HUES48 (cell line): Measurements from ENCODE around the gene MBD3L2B.
"Not testable (repeated sequence)": the region's sequence is repeated elsewhere in the genome, so short reads cannot be mapped to it uniquely, and the experiment has no call there.

ENCODE experiments used
- H3K27ac ChIP-seq: one replicate; pipeline ENCODE4 v1.7.0; 2013; ENCODE audit warnings: low read depth, low read length, inconsistent platforms
- H3K27me3 ChIP-seq: 2 replicates; pipeline ENCODE4 v1.6.1; 2013; ENCODE audit warnings: mild to moderate bottlenecking, low read length; ENCODE audit not compliant: control insufficient read depth, insufficient read depth
- H3K36me3 ChIP-seq: 2 replicates; pipeline ENCODE4 v1.6.1; 2013; ENCODE audit warnings: low read length; ENCODE audit not compliant: control insufficient read depth, insufficient read depth
- H3K4me1 ChIP-seq: 2 replicates; pipeline ENCODE4 v1.6.1; 2013; ENCODE audit warnings: mild to moderate bottlenecking, low read length; ENCODE audit not compliant: control insufficient read depth, insufficient read depth
- H3K4me3 ChIP-seq: 2 replicates; pipeline ENCODE4 v1.5.1; 2013; ENCODE audit warnings: mild to moderate bottlenecking, low read depth, low read length
- H3K9ac ChIP-seq: 2 replicates; pipeline ENCODE4 v1.6.1; 2013; ENCODE audit warnings: mild to moderate bottlenecking, low read depth, low read length, moderate library complexity
- H3K9me3 ChIP-seq: 2 replicates; pipeline ENCODE4 v1.6.1; 2013; ENCODE audit warnings: low read length; ENCODE audit not compliant: control insufficient read depth, insufficient read depth

The MBD3L2B gene

DNA sequence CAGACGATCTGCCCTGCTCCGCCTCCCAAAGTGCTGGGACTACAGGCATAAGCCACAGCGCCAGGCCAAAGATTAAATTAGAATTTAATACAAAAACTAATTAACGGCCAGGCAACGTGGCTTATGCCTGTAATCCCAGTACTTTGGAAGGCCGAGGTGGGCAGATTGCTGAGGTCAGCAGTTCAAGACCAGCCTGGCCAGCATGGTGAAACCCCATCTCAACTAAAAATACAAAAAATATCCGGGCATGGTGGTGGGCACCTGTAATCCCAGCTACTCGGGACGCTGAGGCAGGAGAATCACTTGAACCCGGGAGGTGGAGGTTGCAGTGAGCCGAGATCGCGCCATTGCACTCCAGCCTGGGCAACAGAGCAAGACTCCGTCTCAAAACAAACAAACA, 34.4 kb upstream of the MBD3L2B start:
- not testable (repeated sequence) for H3K27ac ChIP-seq, H3K27me3 ChIP-seq, H3K4me3 ChIP-seq, H3K36me3 ChIP-seq, H3K9me3 ChIP-seq, H3K9ac ChIP-seq, H3K4me1 ChIP-seq

DNA sequence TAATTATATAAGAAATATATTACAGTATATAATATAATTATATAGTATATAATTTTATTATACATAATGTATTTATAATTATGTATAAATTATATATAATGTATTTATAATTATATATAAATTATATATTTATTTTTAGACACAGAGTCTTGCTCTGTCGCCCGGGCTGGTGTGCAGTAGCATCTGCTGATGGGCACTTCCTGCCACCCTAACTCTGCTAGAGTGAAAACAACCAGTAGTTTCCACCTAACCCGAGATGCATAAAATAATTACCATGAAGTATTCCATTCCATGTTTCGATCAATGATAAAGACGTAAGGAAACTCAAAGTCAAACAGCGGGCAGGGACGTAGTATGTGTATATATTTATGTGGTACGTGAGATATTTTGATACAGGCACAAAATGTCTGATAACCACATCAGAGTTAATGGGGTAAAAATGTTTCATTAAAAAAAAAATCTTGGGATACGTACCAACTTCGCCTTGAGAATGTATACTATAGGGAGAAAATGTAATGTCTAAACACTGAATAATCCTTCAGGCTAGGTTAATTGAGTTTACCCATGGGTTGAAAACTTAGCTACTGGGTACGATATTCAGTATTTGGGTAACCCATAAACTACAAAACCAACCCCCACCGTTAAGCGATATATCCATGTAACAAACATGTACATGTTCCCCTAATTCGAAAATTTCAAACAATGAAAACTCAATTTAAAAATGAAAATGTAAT, 33.6 kb upstream of the MBD3L2B start:
- not testable (repeated sequence) for H3K9me3 ChIP-seq, H3K36me3 ChIP-seq, H3K9ac ChIP-seq, H3K4me3 ChIP-seq, H3K27ac ChIP-seq, H3K27me3 ChIP-seq, H3K4me1 ChIP-seq

DNA sequence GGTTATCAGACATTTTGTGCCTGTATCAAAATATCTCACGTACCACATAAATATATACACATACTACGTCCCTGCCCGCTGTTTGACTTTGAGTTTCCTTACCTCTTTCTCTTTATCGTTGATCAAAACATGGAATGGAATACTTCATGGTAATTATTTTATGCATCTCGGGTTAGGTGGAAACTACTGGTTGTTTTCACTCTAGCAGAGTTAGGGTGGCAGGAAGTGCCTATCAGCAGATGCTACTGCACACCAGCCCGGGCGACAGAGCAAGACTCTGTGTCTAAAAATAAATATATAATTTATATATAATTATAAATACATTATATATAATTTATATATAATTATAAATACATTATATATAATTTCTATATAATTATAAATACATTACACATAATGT, 31.7 kb upstream of the MBD3L2B start:
- H3K9ac ChIP-seq, H3K4me1 ChIP-seq, H3K9me3 ChIP-seq, H3K36me3 ChIP-seq, H3K27ac ChIP-seq, H3K4me3 ChIP-seq, H3K27me3 ChIP-seq: not testable (repeated sequence)

DNA sequence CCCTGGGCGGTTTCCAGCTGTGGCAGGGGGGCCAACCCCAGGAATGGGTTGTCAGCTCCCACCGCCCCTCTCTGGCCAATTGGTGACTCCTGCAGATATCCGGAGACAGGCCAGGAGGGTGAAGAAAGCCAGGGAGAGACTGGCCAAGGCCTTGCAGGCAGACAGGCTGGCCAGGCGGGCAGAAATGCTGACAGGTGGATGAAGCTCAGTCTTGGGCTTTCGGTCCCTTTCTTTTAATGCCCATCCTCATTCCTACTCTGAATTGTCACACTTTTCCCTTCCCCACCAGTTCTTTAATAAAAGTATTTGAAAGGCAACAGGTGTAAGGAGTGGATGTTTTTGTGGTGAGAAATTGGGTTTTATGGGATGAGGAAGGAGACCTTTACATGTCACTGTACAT, 30.2 kb upstream of the MBD3L2B start:
- H3K27me3 ChIP-seq, H3K9me3 ChIP-seq, H3K9ac ChIP-seq, H3K27ac ChIP-seq, H3K4me1 ChIP-seq, H3K4me3 ChIP-seq, H3K36me3 ChIP-seq: not testable (repeated sequence)

DNA sequence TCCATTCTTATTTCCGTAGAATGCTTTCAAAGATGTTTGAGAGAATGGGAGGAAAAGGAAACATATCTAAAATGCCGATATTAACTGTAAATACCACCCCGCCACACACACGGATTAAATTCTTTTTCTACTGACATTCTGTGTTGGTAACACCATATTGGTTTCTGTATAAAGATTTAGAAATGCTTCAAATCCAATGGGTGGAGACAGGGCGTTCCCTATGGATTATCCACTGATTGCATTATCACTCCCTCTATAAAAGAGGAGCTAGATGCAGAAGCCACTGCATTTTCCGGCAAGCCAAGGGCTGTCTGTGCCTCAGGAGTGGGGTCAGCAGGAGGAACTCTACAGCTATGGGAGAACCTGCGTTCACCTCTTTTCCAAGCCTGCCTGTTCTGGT, 27.8 kb upstream of the MBD3L2B start, which contains the start of gene MBD3L2:
TSS of gene MBD3L2 (plus strand) at position 301 of the 400 bp plus-strand sequence. CDS start at position 354, 53 bp downstream.
- H3K27ac ChIP-seq, H3K4me3 ChIP-seq, H3K9me3 ChIP-seq, H3K27me3 ChIP-seq, H3K4me1 ChIP-seq, H3K9ac ChIP-seq, H3K36me3 ChIP-seq: not testable (repeated sequence)

DNA sequence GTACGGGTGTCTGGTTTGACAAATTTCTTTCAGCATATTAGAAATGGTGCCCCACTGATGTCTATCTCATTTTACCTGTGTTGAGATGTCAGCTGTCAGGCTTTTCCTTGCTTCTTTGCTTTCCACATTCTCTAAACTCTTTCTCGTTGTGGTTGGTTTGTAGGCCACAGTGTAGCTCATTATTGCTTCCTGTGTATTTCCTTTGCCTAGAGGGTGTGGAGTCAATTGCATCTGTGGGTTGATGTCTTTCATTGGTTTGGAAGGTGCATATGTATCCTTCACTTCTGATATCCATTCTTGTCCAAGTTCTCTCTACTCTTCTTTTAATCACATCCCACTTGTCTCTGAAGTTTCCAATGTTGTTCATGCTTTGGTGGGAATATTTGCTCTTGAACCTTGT, 20.3 kb upstream of the MBD3L2B start:
- not testable (repeated sequence) for H3K9ac ChIP-seq, H3K4me3 ChIP-seq, H3K27ac ChIP-seq, H3K9me3 ChIP-seq, H3K36me3 ChIP-seq, H3K27me3 ChIP-seq, H3K4me1 ChIP-seq

DNA sequence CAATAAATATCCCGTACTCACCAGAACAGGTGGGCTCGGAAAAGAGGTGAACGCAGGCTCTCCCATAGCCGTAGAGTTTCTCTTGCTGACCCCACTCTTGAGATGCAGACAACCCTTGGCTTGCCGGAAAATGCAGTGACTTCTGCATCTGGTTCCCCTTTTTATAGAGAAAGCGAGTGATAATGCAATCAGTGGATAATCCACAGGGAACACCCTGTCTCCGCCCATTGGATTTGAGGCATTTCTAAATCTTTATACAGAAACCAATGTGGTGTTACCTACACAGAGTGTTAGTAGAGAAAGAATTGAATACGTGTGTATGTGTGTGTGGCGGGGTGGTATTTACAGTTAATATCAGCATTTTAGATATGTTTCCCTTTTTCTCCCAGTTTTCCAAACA, 18.8 kb upstream of the MBD3L2B start, which contains the start of gene MBD3L4:
TSS of gene MBD3L4 (minus strand) at position 101 of the 400 bp plus-strand sequence. CDS start at position 66, 35 bp downstream.
- H3K4me1 ChIP-seq, H3K27me3 ChIP-seq, H3K9ac ChIP-seq, H3K4me3 ChIP-seq, H3K9me3 ChIP-seq, H3K27ac ChIP-seq, H3K36me3 ChIP-seq: not testable (repeated sequence)

DNA sequence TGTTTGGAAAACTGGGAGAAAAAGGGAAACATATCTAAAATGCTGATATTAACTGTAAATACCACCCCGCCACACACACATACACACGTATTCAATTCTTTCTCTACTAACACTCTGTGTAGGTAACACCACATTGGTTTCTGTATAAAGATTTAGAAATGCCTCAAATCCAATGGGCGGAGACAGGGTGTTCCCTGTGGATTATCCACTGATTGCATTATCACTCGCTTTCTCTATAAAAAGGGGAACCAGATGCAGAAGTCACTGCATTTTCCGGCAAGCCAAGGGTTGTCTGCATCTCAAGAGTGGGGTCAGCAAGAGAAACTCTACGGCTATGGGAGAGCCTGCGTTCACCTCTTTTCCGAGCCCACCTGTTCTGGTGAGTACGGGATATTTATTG, 9.0 kb upstream of the MBD3L2B start, which contains the start of gene MBD3L5:
TSS of gene MBD3L5 (plus strand) at position 301 of the 400 bp plus-strand sequence. CDS start at position 335, 34 bp downstream.
- H3K9ac ChIP-seq, H3K27ac ChIP-seq, H3K27me3 ChIP-seq, H3K36me3 ChIP-seq, H3K4me1 ChIP-seq, H3K9me3 ChIP-seq, H3K4me3 ChIP-seq: not testable (repeated sequence)

DNA sequence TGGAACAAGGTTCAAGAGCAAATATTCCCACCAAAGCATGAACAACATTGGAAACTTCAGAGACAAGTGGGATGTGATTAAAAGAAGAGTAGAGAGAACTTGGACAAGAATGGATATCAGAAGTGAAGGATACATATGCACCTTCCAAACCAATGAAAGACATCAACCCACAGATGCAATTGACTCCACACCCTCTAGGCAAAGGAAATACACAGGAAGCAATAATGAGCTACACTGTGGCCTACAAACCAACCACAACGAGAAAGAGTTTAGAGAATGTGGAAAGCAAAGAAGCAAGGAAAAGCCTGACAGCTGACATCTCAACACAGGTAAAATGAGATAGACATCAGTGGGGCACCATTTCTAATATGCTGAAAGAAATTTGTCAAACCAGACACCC, 7.6 kb upstream of the MBD3L2B start:
- H3K27me3 ChIP-seq, H3K4me1 ChIP-seq, H3K9ac ChIP-seq, H3K4me3 ChIP-seq, H3K27ac ChIP-seq, H3K9me3 ChIP-seq, H3K36me3 ChIP-seq: not testable (repeated sequence)

DNA sequence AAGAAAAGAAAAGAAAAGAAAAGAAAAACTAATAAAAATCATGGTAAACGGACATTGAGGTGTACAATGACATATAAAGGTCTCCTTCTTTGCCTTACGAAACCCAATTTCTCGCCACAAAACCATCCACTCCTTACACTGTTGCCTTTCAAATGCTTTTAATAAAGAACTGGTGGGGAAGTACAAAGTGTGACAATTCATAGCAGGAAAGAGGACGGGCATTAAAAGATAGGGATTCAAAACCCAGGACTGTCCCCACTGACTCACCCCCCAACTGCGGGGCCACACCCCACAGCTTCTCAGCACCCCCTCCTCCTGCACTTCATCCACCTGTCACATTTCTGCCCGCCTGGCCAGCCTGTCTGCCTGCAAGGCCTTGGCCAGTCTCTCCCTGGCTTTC, 2.4 kb downstream of the MBD3L2B start:
- Histone ChIP-seq H3K4me1 (no peaks in the 10 kb centered on the region), H3K27ac (no peak overlapping the region), H3K27me3 (no peaks in the 10 kb centered on the region), H3K9me3 (peaks cover 36% of the 10 kb centered on the region), H3K4me3 (no peak overlapping the region), H3K9ac (no peak overlapping the region), H3K36me3 (no peaks in the 10 kb centered on the region)

DNA sequence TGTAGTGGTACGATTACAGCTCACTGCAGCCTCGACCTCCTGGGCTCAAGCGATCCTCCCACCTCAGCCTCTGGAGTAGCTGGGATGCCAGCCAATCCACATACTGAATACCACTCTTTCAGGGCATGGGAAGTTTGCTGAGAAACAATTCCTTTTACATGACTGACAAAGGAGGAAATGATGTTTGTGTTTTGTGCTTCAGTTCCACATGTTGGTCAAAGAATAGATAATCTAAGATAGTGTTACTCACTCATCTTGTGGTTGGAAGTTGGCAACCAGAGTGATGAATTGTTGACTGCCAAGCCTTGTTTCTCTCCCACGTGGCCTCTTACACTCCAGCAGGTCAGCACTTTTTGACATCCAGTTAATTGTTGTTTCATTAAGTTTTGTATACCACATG, 7.6 kb downstream of the MBD3L2B start:
- Histone ChIP-seq H3K27ac (no peak overlapping the region), H3K27me3 (no peaks in the 10 kb centered on the region), H3K9me3 (peaks cover 66% of the 10 kb centered on the region), H3K4me3 (no peak overlapping the region), H3K9ac (no peak overlapping the region), H3K36me3 (no peaks in the 10 kb centered on the region), H3K4me1 (no peaks in the 10 kb centered on the region)
